K562 (cell line): ENCODE measurements around the gene EXOC6. TPM values are rescaled to one million over a fixed set of nuclear protein-coding genes. Genes with fewer than 3 reads are reported as not detected.

Experiments used
- ATAC-seq: fragments of 200-7000 bp; cut with Tn5 transposase; 3 replicates; pipeline ENCODE4 v1.9.1; 2020; ENCODE audit warnings: moderate library complexity
- BruUV-seq: library from RNA; stranded (reverse); fragments of 400-500 nt; replicated peaks from 2 replicates; lab custom pipeline; 2021; lab: Mats Ljungman, UMichigan
- CTCF ChIA-PET: fragments of 300-600 bp; formaldehyde crosslinking; extraction: SDS; loops from one replicate; lab custom pipeline; 2021; ENCODE audit warnings: low intra/inter-chr PET ratio; lab: Yijun Ruan, JAX
- POLR2A ChIA-PET: fragments of 300-600, 350-650 bp; sonication (Branson Sonifier 250); formaldehyde crosslinking; extraction: SDS; loops from one replicate; lab custom pipeline; 2021; ENCODE audit warnings: antibody characterized with exemption, inconsistent platforms; lab: Yijun Ruan, JAX
- DNase-seq, 4 experiments: peaks; one replicate each; pipeline versions ENCODE4 v3.0.0 to v3.0.0-alpha.2; 2011 to 2018; ENCODE audit warnings: low spot score in 3 of 4, mixed read lengths in 3 of 4; ENCODE audit errors: extremely low read depth in 1 of 4
- FAIRE-seq: peaks from 2 replicates; lab custom pipeline; 2011; peaks lifted over from hg19 to GRCh38; lab: Jason Lieb, UNC
- H2AFZ ChIP-seq: 2 replicates; pipeline ENCODE4 v1.6.0; 2011; ENCODE audit warnings: low read depth, low read length, control low read depth, inconsistent platforms
- H3K27ac ChIP-seq: fragments of 200-600 bp; 3 replicates; pipeline ENCODE4 v1.8.0; 2011; ENCODE audit warnings: low read depth, mild to moderate bottlenecking, control low read depth, inconsistent platforms, low read length, moderate library complexity, mixed read lengths; ENCODE audit errors: extremely low read depth
- H3K27me3 ChIP-seq, 2 experiments: fragments of 300-600 bp in 1 of 2; 2 replicates in 1 of 2; 3 replicates in 1 of 2; pipeline versions ENCODE4 v1.6.0 to v1.8.0; 2011; ENCODE audit warnings: inconsistent platforms in 2 of 2, low read length in 2 of 2, mild to moderate bottlenecking in 1 of 2, mixed read lengths in 1 of 2, moderate library complexity in 1 of 2; ENCODE audit not compliant: control insufficient read depth in 2 of 2, insufficient read depth in 2 of 2
- H3K36me3 ChIP-seq: fragments of 300-600 bp; 3 replicates; pipeline ENCODE4 v1.8.0; 2011; ENCODE audit warnings: mild to moderate bottlenecking, low read length, inconsistent platforms; ENCODE audit not compliant: control insufficient read depth, insufficient read depth
- H3K4me1 ChIP-seq, 2 experiments: fragments of 200-600 bp in 1 of 2; replicated peaks in 1 of 2; 2 replicates in 1 of 2; 3 replicates in 1 of 2; pipeline versions ENCODE4 v1.5.1 to v1.8.0; 2011; ENCODE audit warnings: inconsistent platforms in 2 of 2, low read length in 2 of 2, mild to moderate bottlenecking in 1 of 2, mixed read lengths in 1 of 2, moderate library complexity in 1 of 2; ENCODE audit not compliant: control insufficient read depth in 2 of 2, insufficient read depth in 2 of 2
- H3K4me2 ChIP-seq: 2 replicates; pipeline ENCODE4 v1.6.1; 2011; ENCODE audit warnings: low read length, control low read depth, inconsistent platforms, mixed read lengths; ENCODE audit not compliant: insufficient read depth
- H3K4me3 ChIP-seq: fragments of 200-600 bp; sonication (generic), shearing (Covaris generic); 2 replicates; pipeline ENCODE4 v1.5.1; 2016; ENCODE audit warnings: control low read depth, inconsistent platforms
- H3K79me2 ChIP-seq: fragments of 200-600 bp; 3 replicates; pipeline ENCODE4 v1.8.0; 2011; ENCODE audit warnings: low read length, inconsistent platforms; ENCODE audit not compliant: control insufficient read depth, insufficient read depth
- H3K9ac ChIP-seq, 2 experiments: 2 replicates each; pipeline versions ENCODE4 v1.6.0 to v1.6.1; 2011; ENCODE audit warnings: low read depth in 2 of 2, low read length in 2 of 2, control low read depth in 1 of 2, inconsistent platforms in 1 of 2, mild to moderate bottlenecking in 1 of 2, mixed read lengths in 1 of 2; ENCODE audit not compliant: insufficient read depth in 1 of 2
- H3K9me1 ChIP-seq: one replicate; pipeline ENCODE4 v1.6.0; 2011; ENCODE audit warnings: inconsistent platforms, mild to moderate bottlenecking, low read length, moderate library complexity; ENCODE audit not compliant: control insufficient read depth, insufficient read depth
- H3K9me3 ChIP-seq: replicated peaks from 2 replicates; pipeline ENCODE4 v1.5.1; 2011; ENCODE audit warnings: low read depth, low read length, inconsistent platforms; ENCODE audit not compliant: control insufficient read depth, insufficient read depth
- H4K20me1 ChIP-seq: replicated peaks from 2 replicates; pipeline ENCODE4 v1.6.1; 2011; ENCODE audit warnings: low read length, inconsistent platforms, mixed read lengths; ENCODE audit not compliant: control insufficient read depth, insufficient read depth
- HDAC8 ChIP-seq: fragments of 450-650 bp; IDR thresholded peaks from 2 replicates; pipeline ENCODE4 v1.6.1; 2016; ENCODE audit warnings: mild to moderate bottlenecking, missing genetic modification characterization, moderate library complexity, missing compliant biosample characterization
- NEUROD1 ChIP-seq: fragments of 150-350 bp; IDR thresholded peaks from 2 replicates; pipeline ENCODE4 v1.6.1; 2014; ENCODE audit warnings: borderline replicate concordance, low read length, low read depth; ENCODE audit not compliant: partially characterized antibody
- NR0B1 ChIP-seq: fragments of 450-650 bp; IDR thresholded peaks from one replicate; pipeline ENCODE4 v1.6.1; 2018; ENCODE audit warnings: mild to moderate bottlenecking, moderate library complexity; ENCODE audit not compliant: partially characterized antibody
- RBM22 ChIP-seq: fragments of 200-400 bp; formaldehyde crosslinking; IDR thresholded peaks from 2 replicates; pipeline ENCODE4 v1.6.1; 2018; ENCODE audit warnings: low read length, low read depth; ENCODE audit not compliant: poor library complexity, severe bottlenecking
- SRSF1 ChIP-seq: fragments of 200-400 bp; formaldehyde crosslinking; IDR thresholded peaks from 2 replicates; pipeline ENCODE4 v1.6.1; 2017; ENCODE audit warnings: mild to moderate bottlenecking, low read depth, low read length, moderate library complexity
- WHSC1 ChIP-seq: IDR thresholded peaks from one replicate; pipeline ENCODE4 v1.6.1; 2012; ENCODE audit warnings: low read length, control low read depth, inconsistent platforms
- in situ Hi-C: fragments of 300-500 bp; cut with MboI; formaldehyde crosslinking; loops from 4 replicates; pipeline ENCODE4 v1.15.0; 2018; ENCODE audit warnings: inconsistent platforms, mixed read lengths
- intact Hi-C: fragments of 100-400 bp; cut with micrococcal nuclease; formaldehyde crosslinking; loops from 2 replicates; pipeline ENCODE4 v1.14.2; 2022
- polyA plus RNA-seq, 8 experiments: library from polyadenylated mRNA; depleted of rRNA in 4 of 8; stranded (reverse) in 5 of 8; unstranded in 3 of 8; fragments of >200 nt; fragmentation: Nextera tagmentation in 2 of 8; fragmentation: Illumina TruSeq in 1 of 8; extraction: Ambion mirVana in 2 of 8; extraction: Trizol in 1 of 8; gene quantifications; 2 replicates each; pipeline versions ENCODE4 v1.2.1 to v1.2.3, GENCODE V29; 2011 to 2014; ENCODE audit warnings: inconsistent platforms in 1 of 8, missing spikeins in 1 of 8
- total RNA-seq, 7 experiments: library from RNA; depleted of rRNA in 6 of 7; stranded (reverse); fragments of >200 nt in 6 of 7; fragmentation: Illumina TruSeq in 2 of 7; extraction: Trizol in 2 of 7; gene quantifications; 2 replicates each; pipeline versions ENCODE4 v1.2.1 to v1.2.3, GENCODE V29; 2011 to 2021; ENCODE audit warnings: low replicate concordance in 1 of 7
- TF ChIP-seq, protein P1 (sequence below): fragments of 250-450 bp; sonication (Bioruptor Pico); IDR thresholded peaks from 2 replicates; pipeline ENCODE4 v1.4.0; 2020; ENCODE audit warnings: mild to moderate bottlenecking

EXOC6 gene
- total and polyA plus RNA-seq, 9 of the 15 experiments (the other 6 are each of a cell fraction or from before 2014, with no cell fraction given): 13.9 to 42.8 (median 24.9) TPM

GRCh38 chr10:92894081-92894655 is 45.8 kb downstream of the EXOC6 start:
- no peak for FAIRE-seq
- no peaks in the 10 kb centered on the region for H4K20me1 ChIP-seq
- no peak overlapping the region for H3K9ac ChIP-seq
- intact Hi-C loops: no loop called here
- peaks cover 4 to 14% of the 10 kb centered on the region in 2 experiments; a peak in 3 of 5 replicates for H3K4me1 ChIP-seq
- H3K27me3 ChIP-seq: no peaks in the 10 kb centered on the region
- TF ChIP-seq RBM22 (no peak), NEUROD1 (no peak), WHSC1 (no peak), SRSF1 (no peak), HDAC8 (tag) (no peak), NR0B1 (no peak)
- TF ChIP-seq, protein P1, sequence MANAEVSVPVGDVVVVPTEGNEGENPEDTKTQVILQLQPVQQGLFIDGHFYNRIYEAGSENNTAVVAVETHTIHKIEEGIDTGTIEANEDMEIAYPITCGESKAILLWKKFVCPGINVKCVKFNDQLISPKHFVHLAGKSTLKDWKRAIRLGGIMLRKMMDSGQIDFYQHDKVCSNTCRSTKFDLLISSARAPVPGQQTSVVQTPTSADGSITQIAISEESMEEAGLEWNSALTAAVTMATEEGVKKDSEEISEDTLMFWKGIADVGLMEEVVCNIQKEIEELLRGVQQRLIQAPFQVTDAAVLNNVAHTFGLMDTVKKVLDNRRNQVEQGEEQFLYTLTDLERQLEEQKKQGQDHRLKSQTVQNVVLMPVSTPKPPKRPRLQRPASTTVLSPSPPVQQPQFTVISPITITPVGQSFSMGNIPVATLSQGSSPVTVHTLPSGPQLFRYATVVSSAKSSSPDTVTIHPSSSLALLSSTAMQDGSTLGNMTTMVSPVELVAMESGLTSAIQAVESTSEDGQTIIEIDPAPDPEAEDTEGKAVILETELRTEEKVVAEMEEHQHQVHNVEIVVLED (CRISPR knock-in tag): no peak
- H3K9me1 ChIP-seq: no peaks in the 10 kb centered on the region
- POLR2A ChIA-PET: no interaction called here
- no peak overlapping the region for H2AFZ ChIP-seq
- peaks cover 30% of the 10 kb centered on the region; the same call in 2 of the 3 replicates for H3K36me3 ChIP-seq
- no peak overlapping the region for H3K4me2 ChIP-seq
- ATAC-seq: no peak
- no peak overlapping the region for H3K4me3 ChIP-seq
- BruUV-seq: no TSS peak
- CTCF ChIA-PET: no interaction called here
- H3K79me2 ChIP-seq: peaks cover 52% of the 10 kb centered on the region
- DNase-seq: no peak
- in situ Hi-C loops: no loop called here
- H3K9me3 ChIP-seq: no peaks in the 10 kb centered on the region
- H3K27ac ChIP-seq: no peak overlapping the region
